Measurements from ENCODE around the gene WWOX.

The WWOX gene

DNA sequence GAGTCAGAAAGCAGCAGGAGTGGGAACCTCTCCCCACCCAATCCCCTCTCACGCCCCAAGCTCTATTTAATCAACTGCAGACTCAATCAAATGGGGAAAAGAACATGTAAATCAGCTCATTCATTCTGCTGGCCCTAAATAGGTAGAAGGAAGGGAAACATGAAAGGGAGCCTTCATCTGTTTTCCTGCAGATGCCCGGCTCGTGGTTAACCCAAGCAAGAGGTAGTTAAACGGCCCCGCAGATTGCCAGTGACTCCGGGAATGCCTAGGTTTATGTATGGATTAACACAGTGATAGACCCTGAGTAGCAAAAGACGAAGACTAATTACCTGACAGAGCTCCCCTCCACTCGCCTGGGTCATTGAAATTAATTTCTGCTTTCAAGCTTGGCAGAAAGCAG lies 542.0 kb downstream of the WWOX start:
- DNase-seq (ENCODE audit: extremely low spot score): no peak
- CTCF ChIA-PET: interaction anchor here (1.1 kb wide), 1 partner anchor 17 kb away, joined by 3 read pairs; no protein-coding TSS in a partner anchor
- POLR2A ChIA-PET: no interaction called here

DNA sequence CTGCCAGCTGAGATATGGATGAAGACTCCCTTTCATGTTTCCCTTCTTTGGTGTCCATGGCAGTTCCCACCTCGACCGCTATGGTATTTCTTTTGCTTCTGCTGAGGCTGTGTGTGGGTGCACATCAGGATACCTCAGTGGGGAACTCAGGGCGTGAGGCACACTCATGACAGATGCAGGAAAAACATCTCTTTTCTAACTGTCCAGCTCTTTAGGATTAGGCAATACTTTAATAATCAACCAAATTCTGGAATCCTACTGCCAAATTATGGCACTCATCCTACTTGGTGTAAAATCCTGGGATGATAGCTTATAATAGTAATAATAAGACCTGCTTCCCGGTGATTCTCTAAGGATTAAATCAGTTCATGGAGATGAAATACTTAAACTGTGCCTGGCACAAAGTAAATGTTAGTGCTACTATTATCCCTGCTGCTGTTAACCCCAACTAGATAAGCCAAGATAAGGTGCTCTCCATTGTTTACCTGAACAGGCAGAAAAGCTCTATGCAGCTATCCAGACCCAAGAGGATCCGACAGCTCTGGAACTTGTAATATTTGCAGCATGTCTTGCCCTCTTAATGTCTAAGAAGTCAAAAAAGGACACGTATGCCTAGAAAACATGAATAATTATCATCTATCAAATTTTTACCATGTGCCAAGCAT lies 543.3 kb downstream of the WWOX start:
- TF ChIP-seq, protein P1, sequence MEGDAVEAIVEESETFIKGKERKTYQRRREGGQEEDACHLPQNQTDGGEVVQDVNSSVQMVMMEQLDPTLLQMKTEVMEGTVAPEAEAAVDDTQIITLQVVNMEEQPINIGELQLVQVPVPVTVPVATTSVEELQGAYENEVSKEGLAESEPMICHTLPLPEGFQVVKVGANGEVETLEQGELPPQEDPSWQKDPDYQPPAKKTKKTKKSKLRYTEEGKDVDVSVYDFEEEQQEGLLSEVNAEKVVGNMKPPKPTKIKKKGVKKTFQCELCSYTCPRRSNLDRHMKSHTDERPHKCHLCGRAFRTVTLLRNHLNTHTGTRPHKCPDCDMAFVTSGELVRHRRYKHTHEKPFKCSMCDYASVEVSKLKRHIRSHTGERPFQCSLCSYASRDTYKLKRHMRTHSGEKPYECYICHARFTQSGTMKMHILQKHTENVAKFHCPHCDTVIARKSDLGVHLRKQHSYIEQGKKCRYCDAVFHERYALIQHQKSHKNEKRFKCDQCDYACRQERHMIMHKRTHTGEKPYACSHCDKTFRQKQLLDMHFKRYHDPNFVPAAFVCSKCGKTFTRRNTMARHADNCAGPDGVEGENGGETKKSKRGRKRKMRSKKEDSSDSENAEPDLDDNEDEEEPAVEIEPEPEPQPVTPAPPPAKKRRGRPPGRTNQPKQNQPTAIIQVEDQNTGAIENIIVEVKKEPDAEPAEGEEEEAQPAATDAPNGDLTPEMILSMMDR (IDR thresholded peaks at IDR 0.05; ENCODE audit: control extremely low read depth, extremely low read depth, low read depth, missing control alignments): no peak
- ChIA-PET CTCF (interaction anchor here (1.0 to 1.1 kb wide), 2 partner anchors 19 kb away, joined by 3 to 4 read pairs; no protein-coding TSS in a partner anchor), POLR2A (no interaction called here)
- no peak for DNase-seq (ENCODE audit: extremely low spot score)

More for the DNA sequence above, 542.0 kb downstream of the WWOX start:
- TF ChIP-seq, protein P1 (IDR thresholded peaks at IDR 0.05; ENCODE audit: control extremely low read depth, extremely low read depth, low read depth, missing control alignments): no peak

DNA sequence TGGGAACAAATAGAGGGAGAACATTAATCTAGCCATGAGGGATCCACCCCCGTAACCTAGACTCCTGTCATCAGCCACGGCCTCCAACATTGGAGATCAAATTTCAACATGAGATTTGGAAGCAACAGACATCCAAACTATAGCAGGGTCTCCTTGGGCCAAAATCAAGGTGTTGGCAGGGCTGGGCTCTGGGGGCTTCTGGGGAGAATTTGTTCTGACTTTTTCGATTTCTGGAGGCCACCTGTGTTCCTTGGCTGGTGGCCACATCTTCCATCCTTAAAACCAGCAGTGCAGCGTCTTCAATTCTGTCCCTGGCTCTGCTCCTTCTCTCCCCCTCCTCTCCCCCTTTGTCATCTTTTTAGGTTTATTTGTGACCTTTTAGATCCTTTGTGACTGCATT lies 546.2 kb downstream of the WWOX start:
- ChIA-PET CTCF (no interaction called here), POLR2A (no interaction called here)
- no peak for DNase-seq (ENCODE audit: extremely low spot score)
- TF ChIP-seq, protein P1 (IDR thresholded peaks at IDR 0.05; ENCODE audit: control extremely low read depth, extremely low read depth, low read depth, missing control alignments): no peak

DNA sequence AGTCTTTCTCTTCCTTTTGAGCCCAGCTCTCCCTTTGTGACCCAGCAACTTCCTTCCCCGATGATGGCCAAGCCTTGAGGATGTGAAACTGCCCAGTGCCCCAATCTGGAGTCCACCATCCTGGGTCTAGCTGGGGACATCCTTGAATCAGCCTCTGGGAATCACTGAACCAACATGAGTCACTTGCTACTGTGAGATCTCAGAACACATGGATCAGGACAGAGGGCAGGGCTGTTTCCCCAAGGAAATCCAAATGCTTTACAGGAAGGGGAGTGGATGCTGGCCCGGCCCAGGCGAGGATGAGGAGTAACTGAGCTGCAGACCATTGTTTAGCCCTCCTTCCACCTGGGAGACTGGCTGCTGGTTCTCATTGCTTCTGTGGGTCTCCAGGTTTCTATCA lies 547.6 kb downstream of the WWOX start:
- ChIA-PET CTCF (no interaction called here), POLR2A (no interaction called here)
- DNase-seq (ENCODE audit: extremely low spot score): no peak
- TF ChIP-seq, protein P1 (IDR thresholded peaks at IDR 0.05; ENCODE audit: control extremely low read depth, extremely low read depth, low read depth, missing control alignments): no peak

DNA sequence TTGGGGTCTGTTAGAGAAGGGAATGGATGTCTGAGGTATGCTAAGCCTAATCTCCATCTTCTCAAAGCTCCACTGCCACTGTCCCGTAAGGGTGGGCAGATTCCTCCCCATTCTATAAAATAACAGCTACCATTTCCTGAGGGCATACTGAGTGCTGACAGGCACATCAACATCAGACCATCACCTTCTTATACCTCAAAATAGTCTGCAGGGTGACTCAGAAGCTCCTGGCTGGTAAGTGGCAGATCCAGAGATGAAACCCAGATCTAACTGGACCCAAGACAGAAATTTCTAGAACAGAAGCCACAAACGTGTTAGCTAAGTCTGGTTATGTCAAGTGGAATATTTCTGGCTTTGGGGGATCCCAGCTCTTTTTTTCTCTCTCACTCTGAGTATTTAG lies 548.0 kb downstream of the WWOX start:
- CTCF ChIA-PET: no interaction called here
- TF ChIP-seq, protein P1 (IDR thresholded peaks at IDR 0.05; ENCODE audit: control extremely low read depth, extremely low read depth, low read depth, missing control alignments): no peak
- POLR2A ChIA-PET: no interaction called here
- DNase-seq (ENCODE audit: extremely low spot score): no peak

DNA sequence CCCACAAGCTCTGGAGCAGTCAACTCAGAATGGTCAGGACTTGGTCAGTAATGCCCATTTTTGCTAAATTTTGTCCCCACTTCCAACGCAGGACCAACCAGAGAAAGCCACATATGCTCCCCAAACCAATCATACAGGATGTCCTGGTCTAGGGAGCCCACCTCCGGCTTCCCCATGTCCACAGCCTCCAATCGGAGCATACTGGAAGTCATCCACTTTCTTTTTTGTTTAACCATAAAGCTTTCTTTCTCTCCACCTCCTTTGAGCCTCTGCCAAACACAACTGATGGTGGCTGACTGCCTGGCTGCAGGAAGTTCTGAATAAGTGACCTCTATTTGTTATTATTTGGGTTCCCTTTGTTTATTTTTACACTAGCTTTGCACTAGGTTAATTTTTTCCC lies 549.1 kb downstream of the WWOX start:
- CTCF ChIA-PET: no interaction called here
- TF ChIP-seq, protein P1 (IDR thresholded peaks at IDR 0.05; ENCODE audit: control extremely low read depth, extremely low read depth, low read depth, missing control alignments): no peak
- no peak for DNase-seq (ENCODE audit: extremely low spot score)
- POLR2A ChIA-PET: no interaction called here
